ENCODE results near the gene HSD17B2.

The HSD17B2 gene

DNA sequence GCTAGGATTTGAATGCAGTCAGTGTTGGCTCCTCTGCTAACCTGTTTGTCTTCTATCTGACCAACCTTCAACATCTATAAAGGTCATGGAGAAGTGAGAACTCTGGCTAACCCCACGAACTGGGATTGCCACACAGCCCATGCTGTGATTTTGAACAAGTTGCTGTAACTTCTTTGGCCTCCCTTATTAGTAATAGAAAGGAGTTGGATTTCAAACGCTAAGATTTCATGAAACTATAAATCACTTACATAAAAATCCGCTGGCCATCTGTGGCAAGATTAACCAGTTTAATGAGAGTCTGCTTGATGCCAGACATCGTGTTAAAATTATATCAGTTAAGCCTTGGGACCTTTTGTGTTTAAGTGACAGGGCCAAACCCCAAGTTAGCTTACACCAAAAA, 53.4 kb downstream of the HSD17B2 start:
- in situ Hi-C loops (cut with MboI; ENCODE audit: low pct_unique_long_range_greater_than_20kb, low sequenced_read_pairs, unreplicated experiment), result no loop called here
- DNase-seq (ENCODE audit: low spot score), result no peak

DNA sequence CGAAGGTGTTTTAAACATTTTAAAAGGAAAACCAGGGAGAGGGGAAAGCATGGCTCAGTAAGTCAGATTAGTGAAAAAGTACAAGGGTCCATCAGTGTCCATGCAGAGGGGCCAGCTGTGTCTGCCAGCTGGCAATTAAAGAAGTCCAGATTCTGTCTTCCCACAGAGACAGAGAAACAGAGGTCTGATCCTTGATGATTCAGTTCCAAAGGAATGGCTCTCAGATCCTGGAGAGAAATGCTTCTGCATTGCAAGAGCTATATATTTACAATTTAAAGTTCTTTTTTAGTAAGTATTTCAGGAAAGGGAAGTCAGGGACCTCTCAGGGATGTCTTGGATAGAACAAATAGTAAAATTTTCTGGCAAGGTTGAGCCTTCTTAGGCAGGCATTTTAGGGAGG, 56.2 kb downstream of the HSD17B2 start:
- in situ Hi-C loops (cut with MboI; ENCODE audit: low pct_unique_long_range_greater_than_20kb, low sequenced_read_pairs, unreplicated experiment), result no loop called here

More for the DNA sequence above, 53.4 kb downstream of the HSD17B2 start:
- TF ChIP-seq, protein P1, sequence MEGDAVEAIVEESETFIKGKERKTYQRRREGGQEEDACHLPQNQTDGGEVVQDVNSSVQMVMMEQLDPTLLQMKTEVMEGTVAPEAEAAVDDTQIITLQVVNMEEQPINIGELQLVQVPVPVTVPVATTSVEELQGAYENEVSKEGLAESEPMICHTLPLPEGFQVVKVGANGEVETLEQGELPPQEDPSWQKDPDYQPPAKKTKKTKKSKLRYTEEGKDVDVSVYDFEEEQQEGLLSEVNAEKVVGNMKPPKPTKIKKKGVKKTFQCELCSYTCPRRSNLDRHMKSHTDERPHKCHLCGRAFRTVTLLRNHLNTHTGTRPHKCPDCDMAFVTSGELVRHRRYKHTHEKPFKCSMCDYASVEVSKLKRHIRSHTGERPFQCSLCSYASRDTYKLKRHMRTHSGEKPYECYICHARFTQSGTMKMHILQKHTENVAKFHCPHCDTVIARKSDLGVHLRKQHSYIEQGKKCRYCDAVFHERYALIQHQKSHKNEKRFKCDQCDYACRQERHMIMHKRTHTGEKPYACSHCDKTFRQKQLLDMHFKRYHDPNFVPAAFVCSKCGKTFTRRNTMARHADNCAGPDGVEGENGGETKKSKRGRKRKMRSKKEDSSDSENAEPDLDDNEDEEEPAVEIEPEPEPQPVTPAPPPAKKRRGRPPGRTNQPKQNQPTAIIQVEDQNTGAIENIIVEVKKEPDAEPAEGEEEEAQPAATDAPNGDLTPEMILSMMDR (IDR thresholded peaks at IDR 0.05; ENCODE audit: extremely low read depth, insufficient read depth, missing control alignments), result no peak

DNA sequence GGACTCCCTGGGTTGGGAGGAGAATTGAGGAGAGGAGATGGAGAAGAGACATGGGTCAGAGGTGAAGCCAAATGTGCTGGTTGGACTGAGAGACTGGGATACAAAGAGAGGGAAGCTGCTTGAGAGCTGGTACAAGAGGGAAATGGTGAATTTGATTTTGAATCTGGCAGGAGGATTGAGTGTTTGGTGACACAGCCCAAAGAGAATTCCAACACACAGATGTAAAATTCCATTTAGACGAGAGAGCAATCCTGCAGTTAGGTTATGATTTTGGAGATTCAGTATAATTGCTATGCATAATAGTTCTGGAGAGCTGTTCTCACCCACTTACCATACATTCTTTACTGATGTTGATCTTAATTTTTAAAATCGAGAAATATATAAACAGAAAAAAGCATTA, 57.7 kb downstream of the HSD17B2 start:
- in situ Hi-C loops (cut with MboI; ENCODE audit: low pct_unique_long_range_greater_than_20kb, low sequenced_read_pairs, unreplicated experiment), result no loop called here
- TF ChIP-seq, protein P1 (IDR thresholded peaks at IDR 0.05; ENCODE audit: extremely low read depth, insufficient read depth, missing control alignments), result no peak
- DNase-seq (ENCODE audit: low spot score), result no peak

More for the DNA sequence above, 56.2 kb downstream of the HSD17B2 start:
- DNase-seq (ENCODE audit: low spot score), result no peak
- TF ChIP-seq, protein P1 (IDR thresholded peaks at IDR 0.05; ENCODE audit: extremely low read depth, insufficient read depth, missing control alignments), result no peak

DNA sequence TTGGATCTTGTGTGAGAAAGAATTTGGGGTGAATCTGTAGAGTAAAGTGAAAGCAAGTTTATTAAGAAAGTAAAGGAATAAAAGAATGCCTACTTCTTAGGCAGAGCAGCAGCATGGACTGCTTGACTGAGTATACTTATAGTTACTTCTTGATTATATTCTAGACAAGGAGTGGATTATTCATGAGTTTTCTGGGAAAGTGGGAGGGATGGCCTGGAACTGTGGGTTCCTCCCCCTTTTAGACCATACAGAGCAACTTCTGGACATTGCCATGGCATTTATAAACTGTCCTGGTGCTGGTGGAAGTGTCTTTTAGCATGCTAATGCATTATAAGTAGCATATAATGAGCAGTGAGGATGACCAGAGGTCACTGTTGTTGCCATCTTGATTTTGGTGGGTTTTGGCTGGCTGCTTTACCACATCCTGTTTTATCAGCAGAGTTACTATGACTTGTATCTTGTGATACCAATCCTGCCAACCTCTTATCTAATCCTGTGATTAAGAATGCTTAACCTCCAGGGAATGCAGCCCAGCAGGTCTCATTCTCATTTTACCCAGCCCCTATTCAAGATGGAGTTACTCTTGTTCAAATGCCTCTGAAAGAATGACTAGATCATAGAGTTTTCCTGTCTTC, 58.7 kb downstream of the HSD17B2 start:
- in situ Hi-C loops (cut with MboI; ENCODE audit: low pct_unique_long_range_greater_than_20kb, low sequenced_read_pairs, unreplicated experiment), result no loop called here
- DNase-seq (ENCODE audit: low spot score), result no peak
- TF ChIP-seq, protein P1 (IDR thresholded peaks at IDR 0.05; ENCODE audit: extremely low read depth, insufficient read depth, missing control alignments), result no peak

DNA sequence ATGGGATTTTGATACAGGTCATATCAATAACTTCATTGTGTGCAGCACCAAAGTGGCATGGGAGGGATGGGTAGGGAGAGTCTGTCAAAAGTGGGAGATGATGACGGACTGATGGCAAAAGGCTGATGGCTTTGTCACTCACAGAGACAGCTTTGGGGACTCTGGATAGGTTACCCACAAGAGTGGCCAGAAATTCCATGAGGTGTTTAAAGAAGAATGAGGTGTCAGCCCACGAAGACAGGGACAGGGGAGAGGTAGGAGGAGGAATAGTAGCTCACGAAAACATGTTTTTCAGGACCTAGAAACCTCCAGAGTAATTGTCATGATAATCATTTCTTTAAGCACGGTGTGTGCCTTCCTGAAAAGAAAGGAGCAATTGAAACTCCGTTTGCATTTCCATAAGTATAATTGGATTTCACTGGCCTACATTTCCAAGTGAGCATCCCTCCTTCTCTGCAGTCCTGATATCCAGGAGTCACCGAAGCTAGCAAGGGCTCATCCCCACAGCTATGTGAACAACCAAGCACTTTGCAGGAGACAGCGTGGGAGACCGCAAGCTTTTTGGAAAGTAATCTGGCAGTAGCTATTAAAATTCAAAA, 60.0 kb downstream of the HSD17B2 start:
- TF ChIP-seq, protein P1 (IDR thresholded peaks at IDR 0.05; ENCODE audit: extremely low read depth, insufficient read depth, missing control alignments), result no peak
- no peak for DNase-seq (ENCODE audit: low spot score)
- in situ Hi-C loops (cut with MboI; ENCODE audit: low pct_unique_long_range_greater_than_20kb, low sequenced_read_pairs, unreplicated experiment), result no loop called here

DNA sequence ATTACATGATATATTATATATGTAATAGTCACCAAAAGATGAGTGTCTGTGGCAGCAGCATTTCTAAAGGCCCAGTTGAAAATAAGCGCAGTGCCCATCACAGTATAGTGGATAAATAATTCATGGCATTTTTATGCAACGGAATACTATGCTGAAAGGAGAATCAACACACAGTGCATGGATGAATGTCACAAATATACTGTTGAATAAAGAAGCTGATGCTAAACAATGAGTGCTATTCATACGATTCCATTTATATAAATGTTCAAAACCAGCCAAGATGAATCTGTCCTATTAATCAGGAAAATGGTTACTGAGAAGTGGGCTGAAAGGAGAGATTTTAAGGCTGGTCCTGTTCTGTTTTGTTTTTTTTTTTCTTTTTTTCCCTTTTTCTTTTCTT, 61.6 kb downstream of the HSD17B2 start:
- TF ChIP-seq, protein P1 (IDR thresholded peaks at IDR 0.05; ENCODE audit: extremely low read depth, insufficient read depth, missing control alignments), result no peak
- in situ Hi-C loops (cut with MboI; ENCODE audit: low pct_unique_long_range_greater_than_20kb, low sequenced_read_pairs, unreplicated experiment), result no loop called here
- DNase-seq (ENCODE audit: low spot score), result no peak

Measured in GM13977 (cell line).